CD4-positive, alpha-beta T cell (primary cell): ENCODE results near the gene ENPP7. TPM values are rescaled to one million over a fixed set of nuclear protein-coding genes. Genes with fewer than 3 reads are reported as not detected.

ENCODE experiments used
- ATAC-seq: fragments of 200-7000 bp; cut with Tn5 transposase; one replicate; pipeline ENCODE4 v1.10.0; 2022; ENCODE audit warnings: mild to moderate bottlenecking; ENCODE audit not compliant: poor library complexity
- CTCF ChIA-PET: fragments of 350-600 bp; sonication (Branson Sonifier 250); formaldehyde crosslinking; loops from one replicate; lab custom pipeline; 2021; ENCODE audit warnings: antibody characterized with exemption, inconsistent platforms; lab: Charles Lee
- POLR2A ChIA-PET: fragments of 350-600 bp; sonication (Branson Sonifier 250); formaldehyde crosslinking; loops from one replicate; lab custom pipeline; 2021; ENCODE audit warnings: antibody characterized with exemption, inconsistent platforms; lab: Charles Lee
- DNase-seq, 14 experiments: peaks; one replicate each; pipeline ENCODE4 v3.0.0-alpha.2; 2013 to 2020; ENCODE audit warnings: mixed read lengths in 2 of 14
- H3K27ac ChIP-seq, 2 donors: one replicate each; pipeline versions ENCODE4 v1.5.1 to v1.7.0; 2013; ENCODE audit warnings: low read length in 2 of 2, low read depth in 1 of 2, mild to moderate bottlenecking in 1 of 2
- H3K27me3 ChIP-seq, 2 experiments: 1 replicate in 1 of 2; 2 replicates in 1 of 2; pipeline versions ENCODE4 v1.6.1 to v1.7.0; 2013; ENCODE audit warnings: low read length in 2 of 2, control low read depth in 1 of 2, mild to moderate bottlenecking in 1 of 2, moderate library complexity in 1 of 2; ENCODE audit not compliant: insufficient read depth in 2 of 2, control insufficient read depth in 1 of 2
- H3K36me3 ChIP-seq: one replicate; pipeline ENCODE4 v1.6.1; 2013; ENCODE audit warnings: low read length, control low read depth; ENCODE audit not compliant: insufficient read depth
- H3K4me1 ChIP-seq: one replicate; pipeline ENCODE4 v1.6.1; 2013; ENCODE audit warnings: low read length, control low read depth; ENCODE audit not compliant: insufficient read depth
- H3K4me3 ChIP-seq: one replicate; pipeline ENCODE4 v1.5.1; 2013; ENCODE audit warnings: mild to moderate bottlenecking, low read length, moderate library complexity
- H3K9me3 ChIP-seq, 2 experiments: 1 replicate in 1 of 2; 2 replicates in 1 of 2; pipeline versions ENCODE4 v1.6.1 to v1.7.0; 2013; ENCODE audit warnings: low read length in 2 of 2, mild to moderate bottlenecking in 2 of 2, control low read depth in 1 of 2, moderate library complexity in 1 of 2; ENCODE audit not compliant: control insufficient read depth in 1 of 2, insufficient read depth in 1 of 2
- H3K27ac Mint-ChIP-seq: one replicate; pipeline ENCODE4 v1.8.0; 2020; ENCODE audit warnings: mixed read lengths
- H3K27me3 Mint-ChIP-seq: one replicate; pipeline ENCODE4 v1.8.0; 2021; ENCODE audit warnings: mixed read lengths
- H3K36me3 Mint-ChIP-seq: one replicate; pipeline ENCODE4 v1.8.0; 2021; ENCODE audit warnings: low read depth, mixed read lengths
- H3K4me1 Mint-ChIP-seq: one replicate; pipeline ENCODE4 v1.8.0; 2021; ENCODE audit warnings: low read depth, mixed read lengths
- H3K4me3 Mint-ChIP-seq: one replicate; pipeline ENCODE4 v1.8.0; 2020; ENCODE audit warnings: mild to moderate bottlenecking, mixed read lengths
- H3K9me3 Mint-ChIP-seq: one replicate; pipeline ENCODE4 v1.8.0; 2020; ENCODE audit warnings: mixed read lengths
- CTCF ChIP-seq: fragments of 200-600 bp; IDR thresholded peaks from one replicate; pipeline ENCODE4 v1.8.0; 2022; ENCODE audit warnings: antibody characterized with exemption, mild to moderate bottlenecking
- intact Hi-C, 2 experiments: fragments of 100-400 bp; cut with DNase I in 1 of 2; cut with micrococcal nuclease in 1 of 2; formaldehyde crosslinking; loops; one replicate each; pipeline versions ENCODE4 v1.15.1 to v1.9.0; 2023 to 2025; cut with DNase I, micrococcal nuclease
- total RNA-seq, 174 experiments: library from RNA in 2 of 174; stranded (reverse) in 2 of 174; gene quantifications; one replicate each; pipeline ENCODE4 v1.2.3 and lab custom pipeline; 2021 to 2026

The ENPP7 gene
- total RNA-seq, 2 experiments from 2014 or later = not detected

- no peaks in the 10 kb centered on the region for H3K36me3 Mint-ChIP-seq
- Histone ChIP-seq H3K4me3 (no peak overlapping the region), H3K9me3 (no peaks in the 10 kb centered on the region), H3K4me1 (no peaks in the 10 kb centered on the region), H3K27ac (no peak overlapping the region), H3K36me3 (no peaks in the 10 kb centered on the region), H3K27me3 (peaks cover 4 to 6% of the 10 kb centered on the region in 2 experiments)
- no peak for TF ChIP-seq CTCF
- H3K4me1 Mint-ChIP-seq = no peaks in the 10 kb centered on the region
- no peak overlapping the region for H3K27ac Mint-ChIP-seq
- H3K9me3 Mint-ChIP-seq = no peaks in the 10 kb centered on the region
- H3K4me3 Mint-ChIP-seq = no peak overlapping the region
- no peak for DNase-seq
- intact Hi-C loops = no loop called here
- POLR2A ChIA-PET = no interaction called here
- peaks cover 36% of the 10 kb centered on the region for H3K27me3 Mint-ChIP-seq
- no peak for ATAC-seq
- CTCF ChIA-PET = no interaction called here
These were observed 44.3 kb upstream of the ENPP7 start for GRCh38 chr17:79686476-79686875.

- ATAC-seq = no peak
- Mint-ChIP-seq H3K27me3 (peaks cover 34% of the 10 kb centered on the region), H3K36me3 (no peaks in the 10 kb centered on the region), H3K9me3 (no peaks in the 10 kb centered on the region), H3K4me1 (no peaks in the 10 kb centered on the region), H3K27ac (no peak overlapping the region), H3K4me3 (no peak overlapping the region)
- Histone ChIP-seq H3K27ac (no peak overlapping the region), H3K4me1 (no peaks in the 10 kb centered on the region), H3K4me3 (no peak overlapping the region), H3K9me3 (peaks cover 0 to 8% of the 10 kb centered on the region in 2 experiments), H3K36me3 (no peaks in the 10 kb centered on the region), H3K27me3 (peaks cover 5 to 8% of the 10 kb centered on the region in 2 experiments)
- DNase-seq = no peak
- ChIA-PET POLR2A (no interaction called here), CTCF (no interaction called here)
- intact Hi-C loops = no loop called here
- TF ChIP-seq CTCF = no peak
These were observed 40.3 kb upstream of the ENPP7 start for GRCh38 chr17:79690466-79690865.

GRCh38 chr17:79690988-79691836, 39.5 kb upstream of the ENPP7 start:
- Histone ChIP-seq H3K27ac (no peak overlapping the region), H3K36me3 (no peaks in the 10 kb centered on the region), H3K4me1 (peaks cover 5% of the 10 kb centered on the region), H3K4me3 (no peak overlapping the region), H3K27me3 (peaks cover 12 to 15% of the 10 kb centered on the region in 2 experiments), H3K9me3 (peaks cover 0 to 15% of the 10 kb centered on the region in 2 experiments)
- no peak for DNase-seq
- Mint-ChIP-seq H3K36me3 (no peaks in the 10 kb centered on the region), H3K27ac (no peak overlapping the region), H3K9me3 (no peaks in the 10 kb centered on the region), H3K27me3 (peaks cover 31% of the 10 kb centered on the region), H3K4me3 (no peak overlapping the region), H3K4me1 (no peaks in the 10 kb centered on the region)
- POLR2A ChIA-PET = no interaction called here
- intact Hi-C loops = no loop called here
- TF ChIP-seq CTCF = no peak
- CTCF ChIA-PET = interaction anchor here (1.4 kb wide), 1 partner anchor 18 kb away, joined by 5 read pairs; no protein-coding TSS in a partner anchor
- no peak for ATAC-seq
